IMR-90 (cell line): Measurements from ENCODE around the gene GGPS1. TPM values are rescaled to one million over a fixed set of nuclear protein-coding genes. Genes with fewer than 3 reads are reported as not detected.

Source experiments
- ATAC-seq: fragments of 200-7000 bp; cut with Tn5 transposase; 2 replicates; pipeline ENCODE4 v1.9.1; 2020; ENCODE audit warnings: low read depth, mild to moderate bottlenecking, moderate library complexity
- BruUV-seq: library from RNA; stranded (reverse); fragments of 400-500 nt; replicated peaks from 2 replicates; lab custom pipeline; 2021; lab: Mats Ljungman, UMichigan
- CTCF ChIA-PET: fragments of 300-600 bp; formaldehyde crosslinking; extraction: SDS; loops from one replicate; lab custom pipeline; 2021; ENCODE audit warnings: antibody characterized with exemption; lab: Yijun Ruan, JAX
- POLR2A ChIA-PET: fragments of 300-600 bp; sonication (Branson Sonifier 250); formaldehyde crosslinking; loops from one replicate; lab custom pipeline; 2022; ENCODE audit warnings: antibody characterized with exemption; ENCODE audit not compliant: unreplicated experiment; lab: Charles Lee
- DNase-seq: peaks from one replicate; pipeline ENCODE4 v3.0.0; 2013
- H2AFZ ChIP-seq: replicated peaks from 2 replicates; pipeline ENCODE3; 2013; ENCODE audit warnings: low read length, mild to moderate bottlenecking; ENCODE audit not compliant: poor library complexity
- H2AK5ac ChIP-seq: 2 replicates; pipeline ENCODE4 v1.6.1; 2013; ENCODE audit warnings: low read depth, low read length, inconsistent platforms
- H2AK9ac ChIP-seq: replicated peaks from 2 replicates; pipeline ENCODE3; 2013; ENCODE audit warnings: mild to moderate bottlenecking, low read depth, low read length, moderate library complexity; ENCODE audit not compliant: poor library complexity
- H2BK120ac ChIP-seq: 2 replicates; pipeline ENCODE4 v1.6.1; 2013; ENCODE audit warnings: low read depth, low read length, inconsistent platforms
- H2BK15ac ChIP-seq: 3 replicates; pipeline ENCODE4 v1.6.1; 2013; ENCODE audit warnings: low read depth, low read length, inconsistent platforms
- H2BK20ac ChIP-seq: 2 replicates; pipeline ENCODE4 v1.6.1; 2013; ENCODE audit warnings: low read depth, mild to moderate bottlenecking, inconsistent platforms, low read length, moderate library complexity
- H2BK5ac ChIP-seq: 2 replicates; pipeline ENCODE4 v1.6.1; 2013; ENCODE audit warnings: mild to moderate bottlenecking, low read depth, low read length, inconsistent platforms; ENCODE audit not compliant: poor library complexity, severe bottlenecking
- H3K14ac ChIP-seq: replicated peaks from 2 replicates; pipeline ENCODE4 v1.6.1; 2013; ENCODE audit warnings: low read depth, low read length, inconsistent platforms
- H3K18ac ChIP-seq: 2 replicates; pipeline ENCODE4 v1.6.1; 2013; ENCODE audit warnings: low read depth, low read length, control low read depth
- H3K23ac ChIP-seq: 2 replicates; pipeline ENCODE4 v1.6.1; 2013; ENCODE audit warnings: low read depth, low read length, inconsistent platforms
- H3K27ac ChIP-seq: 2 replicates; pipeline ENCODE4 v1.5.1; 2013; ENCODE audit warnings: mild to moderate bottlenecking, control low read depth, low read length; ENCODE audit not compliant: insufficient read depth
- H3K27me3 ChIP-seq: 2 replicates; pipeline ENCODE4 v1.6.1; 2013; ENCODE audit warnings: low read length; ENCODE audit not compliant: control insufficient read depth, insufficient read depth
- H3K36me3 ChIP-seq: 2 replicates; pipeline ENCODE4 v1.6.1; 2013; ENCODE audit warnings: low read length, mixed read lengths; ENCODE audit not compliant: control insufficient read depth, insufficient read depth
- H3K4ac ChIP-seq: 2 replicates; pipeline ENCODE4 v1.6.1; 2013; ENCODE audit warnings: low read depth, low read length, inconsistent platforms
- H3K4me1 ChIP-seq: 2 replicates; pipeline ENCODE4 v1.6.1; 2013; ENCODE audit warnings: low read length, mixed read lengths; ENCODE audit not compliant: control insufficient read depth, insufficient read depth
- H3K4me2 ChIP-seq: 2 replicates; pipeline ENCODE4 v1.6.1; 2013; ENCODE audit warnings: low read depth, mild to moderate bottlenecking, control low read depth, low read length, moderate library complexity
- H3K4me3 ChIP-seq: 2 replicates; pipeline ENCODE4 v1.5.1; 2013; ENCODE audit warnings: low read depth, mild to moderate bottlenecking, control low read depth, low read length, moderate library complexity; ENCODE audit not compliant: insufficient read depth
- H3K56ac ChIP-seq: 2 replicates; pipeline ENCODE4 v1.6.1; 2013; ENCODE audit warnings: low read length, inconsistent platforms; ENCODE audit not compliant: insufficient read depth; ENCODE audit errors: extremely low read depth
- H3K79me1 ChIP-seq, 2 experiments: 2 replicates each; pipeline ENCODE4 v1.6.1; 2013; ENCODE audit warnings: low read length in 2 of 2, inconsistent platforms in 1 of 2, low read depth in 1 of 2
- H3K9ac ChIP-seq: 2 replicates; pipeline ENCODE4 v1.6.1; 2013; ENCODE audit warnings: low read depth, low read length, control low read depth
- H3K9me1 ChIP-seq: 2 replicates; pipeline ENCODE4 v1.6.1; 2013; ENCODE audit warnings: low read length, inconsistent platforms; ENCODE audit not compliant: insufficient read depth
- H3K9me3 ChIP-seq: 2 replicates; pipeline ENCODE4 v1.6.1; 2013; ENCODE audit warnings: low read length; ENCODE audit not compliant: control insufficient read depth, insufficient read depth
- H4K20me1 ChIP-seq: 2 replicates; pipeline ENCODE4 v1.6.1; 2013; ENCODE audit warnings: low read length, inconsistent platforms; ENCODE audit not compliant: insufficient read depth
- H4K5ac ChIP-seq: 2 replicates; pipeline ENCODE4 v1.6.1; 2013; ENCODE audit warnings: mild to moderate bottlenecking, low read depth, low read length, control low read depth
- H4K8ac ChIP-seq, 2 experiments: 2 replicates each; pipeline ENCODE4 v1.6.1; 2013; ENCODE audit warnings: low read depth in 2 of 2, low read length in 2 of 2, control low read depth in 1 of 2, inconsistent platforms in 1 of 2
- H4K91ac ChIP-seq: 2 replicates; pipeline ENCODE4 v1.6.1; 2013; ENCODE audit warnings: low read depth, low read length, inconsistent platforms; ENCODE audit not compliant: insufficient read depth
- CEBPB ChIP-seq: IDR thresholded peaks from 2 replicates; pipeline ENCODE4 v1.6.1; 2012; ENCODE audit warnings: low read depth, low read length, improper control_type of control experiment
- CHD1 ChIP-seq: IDR thresholded peaks from 2 replicates; pipeline ENCODE4 v1.6.1; 2012; ENCODE audit warnings: low read depth, low read length, improper control_type of control experiment
- CTCF ChIP-seq: conservative IDR thresholded peaks from 2 replicates; pipeline ENCODE4 v1.5.1; 2012; ENCODE audit warnings: mild to moderate bottlenecking, low read depth, low read length, improper control_type of control experiment
- FOS ChIP-seq: fragments of 150-350 bp; IDR thresholded peaks from 2 replicates; pipeline ENCODE4 v1.6.1; 2016; ENCODE audit warnings: low read depth, low read length
- MAFK ChIP-seq: IDR thresholded peaks from 2 replicates; pipeline ENCODE4 v1.6.1; 2012; ENCODE audit warnings: low read depth, low read length, improper control_type of control experiment
- MAZ ChIP-seq: IDR thresholded peaks from 2 replicates; pipeline ENCODE4 v1.6.1; 2012; ENCODE audit warnings: low read depth, mild to moderate bottlenecking, low read length, improper control_type of control experiment, moderate library complexity, borderline replicate concordance
- MXI1 ChIP-seq: IDR thresholded peaks from 2 replicates; pipeline ENCODE4 v1.6.1; 2012; ENCODE audit warnings: low read depth, mild to moderate bottlenecking, low read length, moderate library complexity, borderline replicate concordance
- NFE2L2 ChIP-seq: fragments of 150-350 bp; IDR thresholded peaks from 2 replicates; pipeline ENCODE4 v1.6.1; 2016; ENCODE audit warnings: low read depth, mild to moderate bottlenecking, low read length
- RAD21 ChIP-seq: IDR thresholded peaks from 2 replicates; pipeline ENCODE4 v1.6.1; 2012; ENCODE audit warnings: low read length, improper control_type of control experiment
- SMC3 ChIP-seq: fragments of 150-350 bp; IDR thresholded peaks from 2 replicates; pipeline ENCODE4 v1.6.1; 2016; ENCODE audit warnings: low read depth, mild to moderate bottlenecking, antibody characterized with exemption, low read length, moderate library complexity
- USF2 ChIP-seq: fragments of 150-350 bp; IDR thresholded peaks from 2 replicates; pipeline ENCODE4 v1.6.1; 2017; ENCODE audit warnings: mild to moderate bottlenecking, antibody characterized with exemption, low read length, low read depth
- WGBS, 2 experiments: methylation state at CpG; one replicate each; pipeline versions ENCODE4 v1.1.5 to v1.1.7; 2013; ENCODE audit warnings: missing lambda C conversion rate in 2 of 2; ENCODE audit not compliant: insufficient read length in 1 of 2; ENCODE audit errors: extremely low coverage in 2 of 2; 5-methylcytosine and 5-hydroxymethylcytosine counted together
- dilution Hi-C: fragments of 300-500 bp; cut with HindIII; formaldehyde crosslinking; loops from one replicate; pipeline ENCODE4 v1.14.3; 2018; ENCODE audit warnings: low sequenced_read_pairs; ENCODE audit not compliant: unreplicated experiment
- in situ Hi-C: fragments of 300-500 bp; cut with MboI; formaldehyde crosslinking; loops from 3 replicates; pipeline ENCODE4 v1.14.3; 2019; ENCODE audit warnings: low sequenced_read_pairs, inconsistent platforms, mixed read lengths
- intact Hi-C: fragments of 100-400 bp; cut with micrococcal nuclease; formaldehyde crosslinking; loops from 2 replicates; pipeline ENCODE4 v1.10.0; 2022
- polyA plus RNA-seq, 3 experiments: library from polyadenylated mRNA; depleted of rRNA; stranded (reverse); fragments of >200 nt; gene quantifications; 2 replicates each; pipeline ENCODE4 v1.2.3, GENCODE V29; 2012; ENCODE audit warnings: low replicate concordance in 1 of 3
- total RNA-seq: library from RNA; depleted of rRNA; stranded (reverse); fragments of >200 nt; gene quantifications from 2 replicates; pipeline ENCODE4 v1.2.3, GENCODE V29; 2012

The GGPS1 gene
- total and polyA plus RNA-seq, 2 of the 4 experiments (the other 2 are of a cell fraction) = 16.4 to 21.5 TPM

GRCh38 chr1:235328271-235329138, at the start of gene GGPS1 (continued):
- TF ChIP-seq SMC3 (no peak; the same call in 1 of the 2 replicates), CTCF (peak; percentile 26; the same call in 1 of the 2 replicates), MAFK (no peak)

GRCh38 chr1:235278915-235279292, 49.5 kb upstream of the GGPS1 start:
- BruUV-seq = no TSS peak
- no peak overlapping the region for H3K56ac ChIP-seq
- intact Hi-C loops (no loop called here), dilution Hi-C loops (no loop called here), in situ Hi-C loops (no loop called here)
- H4K20me1 ChIP-seq = peaks cover 76% of the 10 kb centered on the region
- 90% methylated on average over 3 of the region's 5 CpGs; no CpG with 5 or more reads in 1 of the 2 experiments for WGBS, 2 experiments
- H3K9ac ChIP-seq = no peak overlapping the region
- H3K9me3 ChIP-seq = no peaks in the 10 kb centered on the region
- H3K4me2 ChIP-seq = no peak overlapping the region
- H3K23ac ChIP-seq = no peak overlapping the region
- H3K4me1 ChIP-seq = peaks cover 4% of the 10 kb centered on the region; the same call in 1 of the 2 replicates
- H4K91ac ChIP-seq = no peak overlapping the region
- H3K18ac ChIP-seq = no peak overlapping the region
- H2BK120ac ChIP-seq = no peak overlapping the region
- peaks cover 6% of the 10 kb centered on the region for H3K9me1 ChIP-seq
- ATAC-seq (no peak), DNase-seq (no peak)
- H4K5ac ChIP-seq = no peak overlapping the region
- H3K14ac ChIP-seq = no peak overlapping the region
- H3K27me3 ChIP-seq = no peaks in the 10 kb centered on the region
- no peak overlapping the region for H2BK15ac ChIP-seq
- H4K8ac ChIP-seq = no peak overlapping the region
- POLR2A ChIA-PET = no interaction called here
- no peak overlapping the region for H3K4me3 ChIP-seq
- CTCF ChIA-PET = no interaction called here
- no peak overlapping the region for H3K4ac ChIP-seq
- H2BK20ac ChIP-seq = no peak overlapping the region
- no peak overlapping the region for H2AK5ac ChIP-seq
- no peak overlapping the region for H2AFZ ChIP-seq
- no peaks in the 10 kb centered on the region for H3K36me3 ChIP-seq
- H2AK9ac ChIP-seq = no peak overlapping the region
- H3K79me1 ChIP-seq = peaks cover 19 to 71% of the 10 kb centered on the region in 2 experiments
- no peak overlapping the region for H2BK5ac ChIP-seq
- no peak overlapping the region for H3K27ac ChIP-seq
- TF ChIP-seq RAD21 (no peak), CEBPB (no peak), SMC3 (no peak), FOS (no peak), USF2 (no peak), MAZ (no peak), MXI1 (no peak), CHD1 (no peak), NFE2L2 (no peak), CTCF (no peak)
